C4-2B (cell line): ENCODE results near the gene RAD18.

Experiments used
- ZFX ChIP-seq: fragments of 450-650 bp; IDR thresholded peaks from 2 replicates; pipeline ENCODE4 v1.6.1; 2017
- TF ChIP-seq, protein P1 (sequence below): fragments of 450-650 bp; conservative IDR thresholded peaks from 2 replicates; pipeline ENCODE4 v1.5.1; 2017; ENCODE audit warnings: mild to moderate bottlenecking

GRCh38 chr3:8882642-8883041, 80.6 kb downstream of the RAD18 start:
- TF ChIP-seq, protein P1, sequence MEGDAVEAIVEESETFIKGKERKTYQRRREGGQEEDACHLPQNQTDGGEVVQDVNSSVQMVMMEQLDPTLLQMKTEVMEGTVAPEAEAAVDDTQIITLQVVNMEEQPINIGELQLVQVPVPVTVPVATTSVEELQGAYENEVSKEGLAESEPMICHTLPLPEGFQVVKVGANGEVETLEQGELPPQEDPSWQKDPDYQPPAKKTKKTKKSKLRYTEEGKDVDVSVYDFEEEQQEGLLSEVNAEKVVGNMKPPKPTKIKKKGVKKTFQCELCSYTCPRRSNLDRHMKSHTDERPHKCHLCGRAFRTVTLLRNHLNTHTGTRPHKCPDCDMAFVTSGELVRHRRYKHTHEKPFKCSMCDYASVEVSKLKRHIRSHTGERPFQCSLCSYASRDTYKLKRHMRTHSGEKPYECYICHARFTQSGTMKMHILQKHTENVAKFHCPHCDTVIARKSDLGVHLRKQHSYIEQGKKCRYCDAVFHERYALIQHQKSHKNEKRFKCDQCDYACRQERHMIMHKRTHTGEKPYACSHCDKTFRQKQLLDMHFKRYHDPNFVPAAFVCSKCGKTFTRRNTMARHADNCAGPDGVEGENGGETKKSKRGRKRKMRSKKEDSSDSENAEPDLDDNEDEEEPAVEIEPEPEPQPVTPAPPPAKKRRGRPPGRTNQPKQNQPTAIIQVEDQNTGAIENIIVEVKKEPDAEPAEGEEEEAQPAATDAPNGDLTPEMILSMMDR: no peak
- no peak for TF ChIP-seq ZFX
